Testis (tissue), 3 donors: Measurements from ENCODE around the gene NDUFA7. TPM values are rescaled to one million over a fixed set of nuclear protein-coding genes. Genes with fewer than 3 reads are reported as not detected.
"Not testable (repeated sequence)": the region's sequence is repeated elsewhere in the genome, so short reads cannot be mapped to it uniquely, and the experiment has no call there.

Experiments used
- DNase-seq: peaks from one replicate; pipeline ENCODE4 v3.0.0-alpha.2; 2019
- H3K27ac ChIP-seq, 2 donors: fragments of 200-600 bp; sonication (generic); one replicate each; pipeline ENCODE4 v1.5.1; 2019
- H3K27me3 ChIP-seq: fragments of 200-600 bp; sonication (generic); one replicate; pipeline ENCODE4 v1.5.1; 2019
- H3K36me3 ChIP-seq: fragments of 200-600 bp; sonication (generic); one replicate; pipeline ENCODE4 v1.5.1; 2017; ENCODE audit warnings: low read depth; ENCODE audit errors: missing control alignments
- H3K4me1 ChIP-seq: fragments of 200-600 bp; sonication (generic); one replicate; pipeline ENCODE4 v1.5.1; 2019
- H3K4me3 ChIP-seq, 2 donors: fragments of 200-600 bp; sonication (generic); one replicate each; pipeline ENCODE4 v1.5.1; 2017 to 2019
- H3K9me3 ChIP-seq: fragments of 200-600 bp; sonication (generic); one replicate; pipeline ENCODE4 v1.5.1; 2017
- POLR2A ChIP-seq: fragments of 450-650 bp; IDR thresholded peaks from one replicate; pipeline ENCODE4 v1.6.1; 2017; ENCODE audit warnings: antibody characterized with exemption, mild to moderate bottlenecking, moderate library complexity
- WGBS, 2 donors: methylation state at CpG; one replicate each; pipeline ENCODE4 v1.1.5; 2018; 5-methylcytosine and 5-hydroxymethylcytosine counted together
- intact Hi-C: fragments of 100-400 bp; cut with DNase I; formaldehyde crosslinking; loops from one replicate; pipeline ENCODE4 v1.15.1; 2023; ENCODE audit warnings: low total_unique reads
- polyA plus RNA-seq: library from polyadenylated mRNA; stranded (reverse); fragments of 350-450 nt; fragmentation: Illumina TruSeq; extraction: RNeasy Lipid Tissue Mini Kit (QIAGEN cat#74804); gene quantifications from one replicate; pipeline ENCODE4 v1.2.3, GENCODE V29; 2014; ENCODE audit warnings: low read depth, low replicate concordance; ENCODE audit not compliant: insufficient read depth
- total RNA-seq, 2 donors: library from RNA; depleted of rRNA; stranded (reverse); fragments of >200 nt; gene quantifications; one replicate each; pipeline ENCODE4 v1.2.3, GENCODE V29; 2016
- TF ChIP-seq, protein P1 (sequence below), 3 experiments: fragments of 450-650 bp in 2 of 3; fragments of 200-600 bp in 1 of 3; sonication (generic) in 1 of 3; IDR thresholded peaks; one replicate each; pipeline ENCODE4 v1.5.1; 2016 to 2019; ENCODE audit warnings: antibody characterized with exemption in 3 of 3, mild to moderate bottlenecking in 2 of 3, moderate library complexity in 1 of 3

Gene NDUFA7
- total and polyA plus RNA-seq, 3 donors from 2014 or later: 38.2 to 91.2 (median 50.5) TPM

GRCh38 chr19:8305798-8306197 lies 15.4 kb downstream of the NDUFA7 start:
- no peak for DNase-seq
- H3K4me3 ChIP-seq: no peak overlapping the region
- no peaks in the 10 kb centered on the region for H3K36me3 ChIP-seq
- no peaks in the 10 kb centered on the region for H3K27me3 ChIP-seq
- H3K27ac ChIP-seq: no peak overlapping the region
- TF ChIP-seq, protein P1, sequence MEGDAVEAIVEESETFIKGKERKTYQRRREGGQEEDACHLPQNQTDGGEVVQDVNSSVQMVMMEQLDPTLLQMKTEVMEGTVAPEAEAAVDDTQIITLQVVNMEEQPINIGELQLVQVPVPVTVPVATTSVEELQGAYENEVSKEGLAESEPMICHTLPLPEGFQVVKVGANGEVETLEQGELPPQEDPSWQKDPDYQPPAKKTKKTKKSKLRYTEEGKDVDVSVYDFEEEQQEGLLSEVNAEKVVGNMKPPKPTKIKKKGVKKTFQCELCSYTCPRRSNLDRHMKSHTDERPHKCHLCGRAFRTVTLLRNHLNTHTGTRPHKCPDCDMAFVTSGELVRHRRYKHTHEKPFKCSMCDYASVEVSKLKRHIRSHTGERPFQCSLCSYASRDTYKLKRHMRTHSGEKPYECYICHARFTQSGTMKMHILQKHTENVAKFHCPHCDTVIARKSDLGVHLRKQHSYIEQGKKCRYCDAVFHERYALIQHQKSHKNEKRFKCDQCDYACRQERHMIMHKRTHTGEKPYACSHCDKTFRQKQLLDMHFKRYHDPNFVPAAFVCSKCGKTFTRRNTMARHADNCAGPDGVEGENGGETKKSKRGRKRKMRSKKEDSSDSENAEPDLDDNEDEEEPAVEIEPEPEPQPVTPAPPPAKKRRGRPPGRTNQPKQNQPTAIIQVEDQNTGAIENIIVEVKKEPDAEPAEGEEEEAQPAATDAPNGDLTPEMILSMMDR (IDR thresholded peaks at IDR 0.05): no peak
- TF ChIP-seq POLR2A: no peak
- peaks cover 12% of the 10 kb centered on the region for H3K4me1 ChIP-seq
- intact Hi-C loops: no loop called here
- H3K9me3 ChIP-seq: no peaks in the 10 kb centered on the region
- 68 to 82% methylated on average over 4 of the region's 4 CpGs for WGBS, 2 donors

DNA sequence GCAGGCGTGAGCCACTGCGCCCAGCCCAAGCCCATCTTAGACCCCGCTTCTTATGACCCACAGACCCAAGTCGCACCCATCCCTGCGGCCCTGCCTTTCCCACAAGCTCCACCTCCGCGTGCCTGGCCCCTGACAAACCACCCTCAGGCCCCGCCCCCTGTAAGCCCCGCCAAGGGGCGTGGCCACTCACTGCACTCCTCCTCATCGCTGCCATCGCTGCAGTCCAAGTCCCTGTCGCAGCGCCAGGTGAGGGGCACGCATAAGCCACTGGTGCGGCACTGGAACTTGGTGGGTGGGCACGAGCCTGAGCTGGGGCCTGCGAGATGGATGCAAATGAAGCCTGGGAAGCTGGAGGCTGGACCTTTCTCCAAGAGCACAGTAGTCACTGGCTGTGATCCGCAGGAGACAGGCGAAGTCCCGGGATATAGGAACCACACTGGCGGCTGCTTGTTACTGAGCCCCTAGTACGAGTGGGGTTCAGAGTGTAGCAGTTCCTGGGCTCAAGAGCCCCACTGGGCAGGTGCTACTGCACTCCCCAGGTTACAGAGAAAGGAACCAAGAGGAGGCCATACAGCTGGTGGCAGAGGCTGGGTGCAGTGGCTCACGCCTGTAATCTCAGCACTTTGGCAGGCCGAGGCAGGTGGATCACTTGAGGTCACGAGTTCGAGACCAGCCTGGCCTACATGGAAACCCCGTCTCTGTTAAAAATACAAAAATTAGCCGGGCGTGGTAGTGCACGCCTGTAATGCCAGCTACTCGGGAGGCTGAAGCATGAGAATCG lies 16.1 kb downstream of the NDUFA7 start:
- no peaks in the 10 kb centered on the region for H3K36me3 ChIP-seq
- intact Hi-C loops: no loop called here
- peaks cover 12% of the 10 kb centered on the region for H3K4me1 ChIP-seq
- peak; percentile 49 for DNase-seq
- WGBS, 2 donors: 72 to 77% methylated on average over 22 to 33 of the region's 33 CpGs
- TF ChIP-seq, protein P1 (IDR thresholded peaks at IDR 0.05): no peak
- TF ChIP-seq POLR2A: no peak
- no peak overlapping the region for H3K27ac ChIP-seq
- no peak overlapping the region for H3K4me3 ChIP-seq
- H3K9me3 ChIP-seq: no peaks in the 10 kb centered on the region
- no peaks in the 10 kb centered on the region for H3K27me3 ChIP-seq

DNA sequence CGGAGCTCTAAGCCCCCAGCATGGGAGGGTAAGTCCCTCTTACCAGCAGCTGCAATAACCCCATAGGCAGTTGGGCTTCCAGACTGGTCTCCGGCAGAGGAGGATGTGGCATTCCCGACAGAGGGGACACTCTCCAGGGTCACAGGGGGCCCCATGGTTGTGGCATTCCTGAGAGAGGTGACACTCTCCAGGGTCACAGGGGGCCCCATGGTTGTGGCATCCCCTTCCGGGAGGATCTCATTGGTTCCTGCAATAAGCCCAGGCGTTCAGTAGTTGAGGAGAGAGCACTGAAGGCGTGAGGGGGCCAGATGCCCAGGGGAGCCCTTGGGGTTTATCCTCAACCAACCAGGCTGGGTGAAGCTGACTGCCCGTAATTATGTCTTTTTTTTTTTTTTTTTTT lies 18.4 kb downstream of the NDUFA7 start:
- Histone ChIP-seq H3K27me3 (no peaks in the 10 kb centered on the region), H3K9me3 (no peaks in the 10 kb centered on the region), H3K36me3 (no peaks in the 10 kb centered on the region), H3K4me1 (peaks cover 5% of the 10 kb centered on the region), H3K27ac (no peak overlapping the region), H3K4me3 (no peak overlapping the region)
- intact Hi-C loops: no loop called here
- DNase-seq: no peak
- 72 to 84% methylated on average over 5 to 7 of the region's 7 CpGs for WGBS, 2 donors
- no peak for TF ChIP-seq POLR2A
- TF ChIP-seq, protein P1 (IDR thresholded peaks at IDR 0.05): no peak

DNA sequence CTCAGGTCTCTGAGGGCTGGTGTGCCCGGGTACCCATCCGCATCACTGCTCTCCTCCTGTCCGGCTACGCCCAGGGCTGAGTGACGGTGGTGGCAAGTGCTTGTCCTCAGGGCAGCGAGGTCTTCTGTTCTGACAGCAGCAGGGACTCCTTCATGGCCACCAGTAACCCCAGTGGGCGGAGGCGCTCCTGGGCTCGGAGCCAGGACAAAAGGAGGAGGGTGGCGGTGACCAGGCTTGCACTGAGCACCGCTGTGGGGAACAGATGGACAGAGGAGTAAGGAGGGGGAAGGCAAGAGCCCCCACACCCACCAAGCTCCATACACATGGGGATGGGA lies 18.9 kb downstream of the NDUFA7 start:
- DNase-seq: peak; percentile 63
- intact Hi-C loops: no loop called here
- no peaks in the 10 kb centered on the region for H3K27me3 ChIP-seq
- no peaks in the 10 kb centered on the region for H3K9me3 ChIP-seq
- H3K36me3 ChIP-seq: no peaks in the 10 kb centered on the region
- no peak for TF ChIP-seq POLR2A
- H3K4me3 ChIP-seq: no peak overlapping the region
- WGBS, 2 donors: 56% methylated on average over 11 of the region's 11 CpGs; no CpG with 5 or more reads in 1 of the 2 donors
- H3K27ac ChIP-seq: no peak overlapping the region
- peaks cover 1% of the 10 kb centered on the region for H3K4me1 ChIP-seq

DNA sequence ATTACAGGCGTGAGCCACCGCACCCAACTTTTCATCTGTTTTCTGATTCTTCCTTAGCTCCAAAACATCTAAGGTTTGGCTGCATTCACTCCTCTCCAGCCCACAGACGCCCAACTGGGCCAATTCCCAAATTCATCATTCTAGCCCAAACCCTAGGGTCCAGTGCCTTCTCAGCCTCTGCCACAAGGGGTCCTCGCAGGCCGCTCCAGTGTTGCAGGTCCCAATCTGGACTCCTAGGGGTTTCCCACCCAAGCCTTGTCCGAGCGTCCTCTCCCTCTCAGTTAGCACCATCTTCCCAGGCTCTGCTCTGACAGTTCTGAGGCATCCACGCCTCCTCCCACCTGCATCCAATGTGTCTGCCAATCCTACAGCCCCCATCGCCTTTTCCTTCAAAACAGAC lies 29.8 kb downstream of the NDUFA7 start:
- H3K4me3 ChIP-seq, H3K36me3 ChIP-seq, H3K27ac ChIP-seq, DNase-seq, H3K27me3 ChIP-seq, intact Hi-C loops, H3K9me3 ChIP-seq, H3K4me1 ChIP-seq: not testable (repeated sequence)
- no CpG with 5 or more reads among the region's 9 CpGs for WGBS, 2 donors

DNA sequence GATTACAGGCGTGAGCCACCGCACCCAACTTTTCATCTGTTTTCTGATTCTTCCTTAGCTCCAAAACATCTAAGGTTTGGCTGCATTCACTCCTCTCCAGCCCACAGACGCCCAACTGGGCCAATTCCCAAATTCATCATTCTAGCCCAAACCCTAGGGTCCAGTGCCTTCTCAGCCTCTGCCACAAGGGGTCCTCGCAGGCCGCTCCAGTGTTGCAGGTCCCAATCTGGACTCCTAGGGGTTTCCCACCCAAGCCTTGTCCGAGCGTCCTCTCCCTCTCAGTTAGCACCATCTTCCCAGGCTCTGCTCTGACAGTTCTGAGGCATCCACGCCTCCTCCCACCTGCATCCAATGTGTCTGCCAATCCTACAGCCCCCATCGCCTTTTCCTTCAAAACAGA lies 44.7 kb downstream of the NDUFA7 start:
- H3K36me3 ChIP-seq, intact Hi-C loops, H3K27me3 ChIP-seq, H3K9me3 ChIP-seq, H3K27ac ChIP-seq, H3K4me1 ChIP-seq, DNase-seq, H3K4me3 ChIP-seq: not testable (repeated sequence)
- WGBS, 2 donors: no CpG with 5 or more reads among the region's 9 CpGs
